Endothelial cell of umbilical vein (primary cell): Measurements from ENCODE around the gene KCNQ5. TPM values are rescaled to one million over a fixed set of nuclear protein-coding genes. Genes with fewer than 3 reads are reported as not detected.
A peak's percentile ranks its signal among the peaks of the same experiment; 100 is the strongest.

Source experiments
- BruUV-seq: library from RNA; stranded (reverse); fragments of 400-500 nt; replicated peaks from 2 replicates; lab custom pipeline; 2021; lab: Mats Ljungman, UMichigan
- CTCF ChIA-PET: fragments of 300-600, 350-600 bp; sonication (Branson Sonifier 250); formaldehyde crosslinking; loops from one replicate; lab custom pipeline; 2021; ENCODE audit warnings: antibody characterized with exemption, inconsistent platforms; lab: Charles Lee
- POLR2A ChIA-PET: fragments of 300-600, 350-600 bp; sonication (Branson Sonifier 250); formaldehyde crosslinking; loops from one replicate; lab custom pipeline; 2021; ENCODE audit warnings: antibody characterized with exemption, inconsistent platforms; lab: Charles Lee
- DNase-seq: peaks from one replicate; pipeline ENCODE4 v3.0.0-alpha.2; 2011; ENCODE audit warnings: low read depth, low spot score
- FAIRE-seq: peaks from 2 replicates; lab custom pipeline; 2011; peaks lifted over from hg19 to GRCh38; lab: Jason Lieb, UNC
- H2AFZ ChIP-seq: 2 replicates; pipeline ENCODE4 v1.6.0; 2012; ENCODE audit warnings: low read depth, low read length, control low read depth, inconsistent platforms
- H3K27ac ChIP-seq: 2 replicates; pipeline ENCODE4 v1.5.1; 2011; ENCODE audit warnings: low read depth, mild to moderate bottlenecking, control low read depth, low read length, moderate library complexity; ENCODE audit not compliant: insufficient read depth
- H3K27me3 ChIP-seq, 2 experiments: 2 replicates each; pipeline versions ENCODE4 v1.6.0 to v1.6.1; 2011; ENCODE audit warnings: low read length in 2 of 2, mixed read lengths in 1 of 2; ENCODE audit not compliant: control insufficient read depth in 2 of 2, insufficient read depth in 2 of 2
- H3K36me3 ChIP-seq, 2 experiments: 2 replicates in 1 of 2; 3 replicates in 1 of 2; pipeline ENCODE4 v1.5.1; 2011; ENCODE audit warnings: low read length in 2 of 2, mild to moderate bottlenecking in 1 of 2, moderate library complexity in 1 of 2; ENCODE audit not compliant: control insufficient read depth in 2 of 2, insufficient read depth in 2 of 2; ENCODE audit errors: extremely low read depth in 1 of 2
- H3K4me1 ChIP-seq: 3 replicates; pipeline ENCODE4 v1.5.1; 2011; ENCODE audit warnings: mild to moderate bottlenecking, low read length; ENCODE audit not compliant: control insufficient read depth, insufficient read depth; ENCODE audit errors: extremely low read depth
- H3K4me2 ChIP-seq: 2 replicates; pipeline ENCODE4 v1.6.1; 2011; ENCODE audit warnings: low read length, control low read depth, mixed read lengths; ENCODE audit not compliant: insufficient read depth
- H3K4me3 ChIP-seq, 3 experiments: fragments of 200-600 bp in 1 of 3; sonication (generic), shearing (Covaris generic) in 1 of 3; replicated peaks in 1 of 3; 2 replicates each; pipeline ENCODE4 v1.5.1; 2011 to 2016; ENCODE audit warnings: control low read depth in 3 of 3, low read length in 3 of 3, mild to moderate bottlenecking in 2 of 3, inconsistent platforms in 1 of 3, low read depth in 1 of 3, moderate library complexity in 1 of 3; ENCODE audit not compliant: insufficient read depth in 1 of 3
- H3K79me2 ChIP-seq: 2 replicates; pipeline ENCODE4 v1.6.0; 2012; ENCODE audit warnings: low read length, inconsistent platforms; ENCODE audit not compliant: control insufficient read depth, insufficient read depth
- H3K9ac ChIP-seq: replicated peaks from 2 replicates; pipeline ENCODE3; 2011; ENCODE audit warnings: low read length, control low read depth; ENCODE audit not compliant: insufficient read depth; ENCODE audit errors: extremely low read depth
- H3K9me1 ChIP-seq: replicated peaks from 3 replicates; pipeline ENCODE4 v1.6.0; 2011; ENCODE audit warnings: mild to moderate bottlenecking, low read length; ENCODE audit not compliant: control insufficient read depth, insufficient read depth; ENCODE audit errors: extremely low read depth
- H3K9me3 ChIP-seq: replicated peaks from 2 replicates; pipeline ENCODE4 v1.5.1; 2012; ENCODE audit warnings: low read length, inconsistent platforms; ENCODE audit not compliant: control insufficient read depth, insufficient read depth
- H4K20me1 ChIP-seq: replicated peaks from 2 replicates; pipeline ENCODE3; 2011; ENCODE audit warnings: mild to moderate bottlenecking, low read length; ENCODE audit not compliant: control insufficient read depth, insufficient read depth; ENCODE audit errors: extremely low read depth
- EZH2 ChIP-seq: IDR thresholded peaks from 2 replicates; pipeline ENCODE4 v1.6.1; 2012; ENCODE audit warnings: borderline replicate concordance, low read depth, mild to moderate bottlenecking, moderate library complexity, low read length, inconsistent platforms; ENCODE audit not compliant: severe bottlenecking
- FOS ChIP-seq: IDR thresholded peaks from 2 replicates; pipeline ENCODE4 v1.6.1; 2011; ENCODE audit warnings: mild to moderate bottlenecking, low read length, moderate library complexity, borderline replicate concordance; ENCODE audit not compliant: insufficient read depth
- GATA2 ChIP-seq: IDR thresholded peaks from 2 replicates; pipeline ENCODE4 v1.7.0; 2011; ENCODE audit warnings: low read depth, mild to moderate bottlenecking, moderate library complexity, mixed read lengths, low read length; ENCODE audit not compliant: insufficient read length, insufficient read depth
- JUN ChIP-seq: IDR thresholded peaks from 2 replicates; pipeline ENCODE4 v1.6.1; 2011; ENCODE audit warnings: borderline replicate concordance, low read depth; ENCODE audit not compliant: insufficient read length, insufficient read depth
- MAX ChIP-seq: IDR thresholded peaks from 2 replicates; pipeline ENCODE4 v1.6.1; 2011; ENCODE audit not compliant: insufficient read depth, insufficient read length
- MYC ChIP-seq: IDR thresholded peaks from one replicate; pipeline ENCODE4 v1.6.1; 2011; ENCODE audit warnings: mild to moderate bottlenecking, low read depth, low read length
- POLR2A ChIP-seq: IDR thresholded peaks from 2 replicates; pipeline ENCODE4 v1.6.1; 2012; ENCODE audit warnings: low read depth, mild to moderate bottlenecking, control low read depth, low read length
- POLR2AphosphoS5 ChIP-seq: IDR thresholded peaks from 2 replicates; pipeline ENCODE4 v1.6.1; 2012; ENCODE audit warnings: low read depth, mild to moderate bottlenecking, control low read depth, low read length, moderate library complexity; ENCODE audit not compliant: insufficient read depth
- dilution Hi-C: fragments of 300-500 bp; cut with MboI; formaldehyde crosslinking; loops from one replicate; pipeline ENCODE4 v1.15.0; 2019; ENCODE audit warnings: low sequenced_read_pairs; ENCODE audit not compliant: extremely low pct_ligation_motif_present
- intact Hi-C: fragments of 100-400 bp; cut with micrococcal nuclease; formaldehyde crosslinking; loops from one replicate; pipeline ENCODE4 v1.10.0; 2022
- polyA plus RNA-seq, 4 experiments: library from polyadenylated mRNA; depleted of rRNA in 3 of 4; stranded (reverse) in 3 of 4; unstranded in 1 of 4; fragments of >200 nt; gene quantifications; 2 replicates each; pipeline versions ENCODE4 v1.2.1 to v1.2.3, GENCODE V29; 2011 to 2012; ENCODE audit warnings: missing spikeins in 1 of 4
- total RNA-seq: library from RNA; stranded (reverse); gene quantifications from 2 replicates; pipeline ENCODE4 v1.2.3, GENCODE V29; 2021
- TF ChIP-seq, protein P1 (sequence below), 2 donors: IDR thresholded peaks; 1 replicate in 1 of 2; 2 replicates in 1 of 2; pipeline ENCODE4 v1.5.1; 2011; ENCODE audit warnings: low read length in 2 of 2, mild to moderate bottlenecking in 2 of 2, moderate library complexity in 2 of 2, control low read depth in 1 of 2, inconsistent platforms in 1 of 2, low read depth in 1 of 2; ENCODE audit not compliant: insufficient read depth in 1 of 2; ENCODE audit errors: extremely low read depth in 1 of 2

Gene KCNQ5
- total and polyA plus RNA-seq, 2 donors (not counting 3 experiments of a cell fraction or from before 2014, with no cell fraction given), result 0.22 TPM; not detected in 1

GRCh38 chr6:72616406-72617015 lies 5.4 kb upstream of the KCNQ5 start:
- Histone ChIP-seq H3K27ac (no peak overlapping the region), H3K9me3 (no peaks in the 10 kb centered on the region), H4K20me1 (no peaks in the 10 kb centered on the region), H3K4me2 (no peak overlapping the region), H3K36me3 (no peaks in the 10 kb centered on the region), H3K27me3 (peaks cover 24 to 38% of the 10 kb centered on the region in 2 experiments), H3K79me2 (no peaks in the 10 kb centered on the region), H3K4me1 (peaks cover 2% of the 10 kb centered on the region), H2AFZ (no peak overlapping the region), H3K4me3 (no peak overlapping the region), H3K9me1 (no peaks in the 10 kb centered on the region), H3K9ac (no peak overlapping the region)
- ChIA-PET POLR2A (no interaction called here), CTCF (interaction anchor here (0.6 to 18.6 kb wide), 60 partner anchors 8 to 845 kb away, joined by 3 to 731 read pairs (median 4); partner anchors contain the start of gene MTO1)
- BruUV-seq, result no TSS peak
- dilution Hi-C loops, result loop anchor here (10.0 kb wide), 1 partner anchor 508 kb away; no protein-coding TSS in a partner anchor
- no peak for FAIRE-seq
- intact Hi-C loops, result loop anchor here (1.0 to 2.0 kb wide), 3 partner anchors 514 to 710 kb away; no protein-coding TSS in a partner anchor
- TF ChIP-seq, protein P1, sequence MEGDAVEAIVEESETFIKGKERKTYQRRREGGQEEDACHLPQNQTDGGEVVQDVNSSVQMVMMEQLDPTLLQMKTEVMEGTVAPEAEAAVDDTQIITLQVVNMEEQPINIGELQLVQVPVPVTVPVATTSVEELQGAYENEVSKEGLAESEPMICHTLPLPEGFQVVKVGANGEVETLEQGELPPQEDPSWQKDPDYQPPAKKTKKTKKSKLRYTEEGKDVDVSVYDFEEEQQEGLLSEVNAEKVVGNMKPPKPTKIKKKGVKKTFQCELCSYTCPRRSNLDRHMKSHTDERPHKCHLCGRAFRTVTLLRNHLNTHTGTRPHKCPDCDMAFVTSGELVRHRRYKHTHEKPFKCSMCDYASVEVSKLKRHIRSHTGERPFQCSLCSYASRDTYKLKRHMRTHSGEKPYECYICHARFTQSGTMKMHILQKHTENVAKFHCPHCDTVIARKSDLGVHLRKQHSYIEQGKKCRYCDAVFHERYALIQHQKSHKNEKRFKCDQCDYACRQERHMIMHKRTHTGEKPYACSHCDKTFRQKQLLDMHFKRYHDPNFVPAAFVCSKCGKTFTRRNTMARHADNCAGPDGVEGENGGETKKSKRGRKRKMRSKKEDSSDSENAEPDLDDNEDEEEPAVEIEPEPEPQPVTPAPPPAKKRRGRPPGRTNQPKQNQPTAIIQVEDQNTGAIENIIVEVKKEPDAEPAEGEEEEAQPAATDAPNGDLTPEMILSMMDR (IDR thresholded peaks at IDR 0.05; ENCODE audit: extremely low read depth in 1 of 2, insufficient read depth in 1 of 2, low read depth in 1 of 2, low read length in 2 of 2), result peak; percentile 24 to 31
- TF ChIP-seq MAX, result no peak
- peak; percentile 39 for DNase-seq

GRCh38 chr6:72617721-72618120 lies 4.1 kb upstream of the KCNQ5 start:
- TF ChIP-seq POLR2A (no peak), GATA2 (no peak), MYC (no peak), FOS (no peak), JUN (no peak), EZH2 (no peak), MAX (no peak), POLR2AphosphoS5 (no peak)
- TF ChIP-seq, protein P1 (IDR thresholded peaks at IDR 0.05; ENCODE audit: extremely low read depth in 1 of 2, insufficient read depth in 1 of 2, low read depth in 1 of 2, low read length in 2 of 2), result no peak
- H3K4me1 ChIP-seq, result peaks cover 8% of the 10 kb centered on the region
- H4K20me1 ChIP-seq, result no peaks in the 10 kb centered on the region
- peaks cover 33 to 50% of the 10 kb centered on the region in 2 experiments for H3K27me3 ChIP-seq
- dilution Hi-C loops (loop anchor here (10.0 kb wide), 1 partner anchor 507 kb away; no protein-coding TSS in a partner anchor), intact Hi-C loops (loop anchor here (2.0 kb wide), 1 partner anchor 709 kb away; no protein-coding TSS in a partner anchor)
- H3K27ac ChIP-seq, result no peak overlapping the region
- no peaks in the 10 kb centered on the region for H3K9me1 ChIP-seq
- no peaks in the 10 kb centered on the region for H3K9me3 ChIP-seq
- no peak for DNase-seq
- no peaks in the 10 kb centered on the region for H3K79me2 ChIP-seq
- H3K4me3 ChIP-seq, result no peak overlapping the region
- H3K4me2 ChIP-seq, result no peak overlapping the region
- BruUV-seq, result no TSS peak
- POLR2A ChIA-PET, result no interaction called here
- FAIRE-seq, result no peak
- CTCF ChIA-PET, result interaction anchor here (1.1 to 18.6 kb wide), 2 partner anchors 20 to 513 kb away, joined by 3 to 731 read pairs; no protein-coding TSS in a partner anchor
- H3K9ac ChIP-seq, result no peak overlapping the region
- no peak overlapping the region for H2AFZ ChIP-seq
- H3K36me3 ChIP-seq, result no peaks in the 10 kb centered on the region
